KBM-7 (cell line): ENCODE data around the gene AMDHD1.
A peak's percentile ranks its signal among the peaks of the same experiment; 100 is the strongest.

Experiments
- DNase-seq: peaks from one replicate; pipeline ENCODE4 v3.0.0-alpha.2; 2015
- in situ Hi-C: fragments of 300-500 bp; cut with MboI; formaldehyde crosslinking; loops from 2 replicates; pipeline ENCODE4 v1.14.3; 2020; ENCODE audit warnings: low sequenced_read_pairs, low pct_unique_long_range_greater_than_20kb, mixed read lengths

The AMDHD1 gene, protein sequence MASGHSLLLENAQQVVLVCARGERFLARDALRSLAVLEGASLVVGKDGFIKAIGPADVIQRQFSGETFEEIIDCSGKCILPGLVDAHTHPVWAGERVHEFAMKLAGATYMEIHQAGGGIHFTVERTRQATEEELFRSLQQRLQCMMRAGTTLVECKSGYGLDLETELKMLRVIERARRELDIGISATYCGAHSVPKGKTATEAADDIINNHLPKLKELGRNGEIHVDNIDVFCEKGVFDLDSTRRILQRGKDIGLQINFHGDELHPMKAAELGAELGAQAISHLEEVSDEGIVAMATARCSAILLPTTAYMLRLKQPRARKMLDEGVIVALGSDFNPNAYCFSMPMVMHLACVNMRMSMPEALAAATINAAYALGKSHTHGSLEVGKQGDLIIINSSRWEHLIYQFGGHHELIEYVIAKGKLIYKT

DNA sequence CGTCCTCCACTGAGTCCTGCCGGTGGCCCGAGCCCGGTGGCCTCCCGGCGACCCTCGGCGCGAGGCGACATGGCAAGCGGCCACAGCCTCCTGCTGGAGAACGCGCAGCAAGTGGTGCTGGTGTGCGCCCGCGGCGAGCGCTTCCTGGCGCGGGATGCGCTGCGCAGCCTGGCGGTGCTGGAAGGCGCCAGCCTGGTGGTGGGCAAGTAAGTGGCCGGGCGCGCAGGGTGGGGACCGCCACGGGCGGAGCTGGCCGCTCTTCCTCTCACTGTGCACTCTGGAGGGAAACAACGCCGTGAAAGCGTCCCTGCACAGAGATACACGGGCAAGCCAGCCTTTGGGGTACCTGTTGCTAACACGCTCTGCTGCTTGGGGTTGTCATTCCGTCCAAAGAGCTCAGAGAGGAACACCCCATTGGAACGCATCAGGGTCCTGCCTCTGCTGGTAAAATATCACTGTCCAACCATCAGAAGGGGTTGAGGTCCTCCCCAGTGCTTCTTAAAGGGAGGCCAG lies at the start of gene AMDHD1:
AMDHD1 (plus strand) TSS at position 2 of the 513 bp plus-strand sequence; CDS start at position 70, 68 bp downstream.
- in situ Hi-C loops: no loop called here

DNA sequence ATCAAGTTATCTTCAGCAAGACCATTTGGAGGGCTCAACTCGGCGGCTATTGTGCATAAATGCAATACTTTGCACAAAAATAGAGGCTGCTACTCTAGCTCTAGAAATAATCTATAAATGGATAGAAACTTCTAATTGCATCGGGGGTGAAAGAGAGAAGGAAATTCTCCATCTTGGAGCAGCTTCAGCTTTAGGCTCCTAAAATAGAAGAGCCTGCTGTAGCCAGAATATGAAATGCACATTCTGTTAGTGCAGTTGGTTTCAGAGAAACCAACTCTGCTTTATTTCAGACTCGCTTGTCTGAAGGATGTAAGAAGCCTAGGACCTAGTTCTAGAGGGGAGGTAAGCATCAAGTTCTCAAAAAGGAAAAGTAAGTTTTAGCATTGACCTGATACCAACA lies 46.3 kb upstream of the AMDHD1 start:
- in situ Hi-C loops: no loop called here
- no peak for DNase-seq

More for the DNA sequence above, at the start of gene AMDHD1:
- peak; percentile 67 for DNase-seq

DNA sequence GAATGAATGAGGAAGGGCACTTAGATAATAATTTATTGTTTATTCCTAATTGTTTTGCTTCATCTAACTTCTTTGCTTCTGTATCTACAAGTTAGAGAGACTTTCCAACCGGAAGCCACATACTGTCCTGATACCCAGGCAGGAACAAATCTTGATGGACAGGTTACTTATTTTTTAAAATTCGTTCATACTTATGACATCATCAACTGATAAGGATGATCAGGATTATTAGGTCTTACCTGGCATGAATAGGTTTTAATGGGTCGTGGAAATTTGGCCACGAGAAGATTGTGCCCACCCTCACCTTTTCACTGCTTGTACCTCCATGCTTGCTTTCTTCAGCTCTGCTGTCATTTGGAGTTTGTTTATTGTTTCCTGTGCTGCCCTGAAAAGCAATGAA lies 45.0 kb upstream of the AMDHD1 start:
- no peak for DNase-seq
- in situ Hi-C loops: no loop called here

DNA sequence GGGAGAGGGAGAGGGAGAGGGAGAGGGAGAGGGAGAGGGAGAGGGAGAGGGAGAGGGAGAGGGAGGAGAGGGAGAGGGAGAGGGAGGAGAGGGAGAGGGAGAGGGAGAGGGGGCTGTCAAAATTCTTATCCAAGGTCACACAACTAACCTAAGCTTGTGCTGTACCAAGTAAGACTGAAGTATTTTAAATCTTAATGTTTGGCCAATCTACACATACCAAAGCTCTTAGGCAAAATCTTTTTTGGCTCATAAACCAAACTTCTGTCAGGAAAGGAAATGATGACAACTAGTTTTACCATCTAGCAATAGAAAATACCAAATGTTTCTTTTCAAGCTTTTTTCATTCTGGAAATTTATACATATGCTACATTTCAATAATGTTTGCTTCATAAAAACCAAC lies 34.6 kb upstream of the AMDHD1 start:
- in situ Hi-C loops: no loop called here
- DNase-seq: no peak

DNA sequence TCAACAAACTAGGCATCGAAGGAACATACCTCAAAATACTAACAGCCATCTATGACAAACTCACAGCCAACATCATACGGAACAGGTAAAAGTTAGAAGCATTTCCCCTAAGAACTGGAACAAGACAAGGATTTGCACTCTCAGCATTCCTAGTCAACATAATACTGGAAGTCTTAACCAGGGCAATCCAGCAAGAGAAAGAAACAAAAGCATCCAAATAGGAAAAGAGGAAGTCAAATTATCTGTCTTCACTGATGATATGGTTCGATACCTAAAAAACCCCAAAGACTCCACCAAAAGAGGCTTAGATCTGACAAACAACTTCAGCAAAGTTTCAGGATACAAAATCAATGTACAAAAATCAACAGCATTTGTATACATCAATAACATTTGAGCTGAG lies 33.3 kb upstream of the AMDHD1 start:
- in situ Hi-C loops: no loop called here
- DNase-seq: no peak

DNA sequence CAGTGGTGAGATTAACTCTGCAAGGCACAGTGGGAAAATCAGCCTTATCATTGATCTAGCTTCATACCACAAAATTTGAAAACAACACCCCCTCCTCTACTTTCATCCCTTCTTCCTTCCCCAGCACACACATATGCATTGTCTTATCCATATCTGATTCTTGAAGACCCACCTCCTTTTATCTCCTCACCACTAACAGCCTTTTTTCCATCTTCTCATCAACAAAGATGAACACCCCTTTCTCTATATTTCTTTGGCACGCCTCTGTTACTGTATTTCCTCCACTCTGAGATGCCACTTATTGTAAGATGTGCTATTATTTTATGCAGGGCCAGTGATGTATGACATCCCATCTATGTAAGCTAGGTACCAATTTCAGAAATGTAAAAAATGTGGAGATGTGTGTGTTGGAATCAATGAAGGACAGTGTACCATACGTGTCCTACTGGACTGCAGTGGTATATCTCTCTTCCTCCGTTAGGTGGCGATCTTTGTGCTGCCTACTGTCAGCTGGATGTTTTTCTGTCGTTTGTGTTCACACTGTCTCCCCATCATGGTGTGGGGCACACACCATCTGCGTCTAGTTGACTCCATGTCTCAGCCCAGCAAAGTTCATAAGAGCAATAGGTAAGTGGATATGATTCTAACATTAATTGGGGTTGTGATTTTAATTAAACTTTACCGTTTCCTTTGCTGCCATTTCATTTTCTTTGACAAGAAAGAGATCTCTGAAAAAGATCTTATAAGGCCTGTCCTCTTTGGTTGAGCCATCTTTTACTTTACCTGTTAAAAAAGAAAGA lies 24.7 kb upstream of the AMDHD1 start:
- in situ Hi-C loops: no loop called here
- peak; percentile 56 for DNase-seq

DNA sequence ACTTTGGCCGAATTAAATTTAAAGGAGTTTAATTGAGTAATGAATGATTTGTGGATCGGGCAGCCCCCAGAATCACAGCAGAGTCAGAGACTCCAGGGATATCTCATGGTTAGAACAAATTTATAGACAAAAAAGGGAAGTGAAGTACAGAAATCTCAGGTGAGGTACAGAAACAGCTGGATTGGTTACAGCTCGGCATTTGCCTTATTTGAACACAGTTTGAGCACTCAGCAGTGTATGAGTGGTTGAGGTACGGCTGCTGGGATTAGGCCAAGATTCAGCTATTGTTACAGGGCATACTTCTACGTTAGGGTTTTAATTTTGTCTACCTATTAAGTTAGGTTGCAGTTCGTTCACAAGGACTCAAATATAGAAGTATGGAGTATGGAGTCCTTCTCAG lies 24.0 kb upstream of the AMDHD1 start:
- no peak for DNase-seq
- in situ Hi-C loops: no loop called here

DNA sequence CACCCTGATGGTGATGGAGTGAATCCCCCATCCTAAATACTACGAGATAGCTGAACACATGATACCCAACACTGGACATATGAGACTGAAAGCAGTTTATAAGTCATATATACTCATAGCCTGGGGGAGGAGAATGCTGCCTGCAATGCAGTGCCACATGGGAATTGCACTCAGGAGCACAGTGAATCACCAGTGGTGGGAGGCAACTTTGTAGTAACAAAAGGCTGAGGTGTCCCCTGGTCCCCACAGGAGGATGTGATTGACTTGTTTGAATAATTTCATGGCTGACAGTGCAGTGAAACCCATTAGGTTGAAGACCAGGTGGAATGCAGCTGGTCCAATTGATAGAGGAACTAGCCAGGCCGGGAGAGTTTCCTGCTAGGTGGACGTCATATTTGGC lies 20.9 kb upstream of the AMDHD1 start:
- DNase-seq: no peak
- in situ Hi-C loops: no loop called here

DNA sequence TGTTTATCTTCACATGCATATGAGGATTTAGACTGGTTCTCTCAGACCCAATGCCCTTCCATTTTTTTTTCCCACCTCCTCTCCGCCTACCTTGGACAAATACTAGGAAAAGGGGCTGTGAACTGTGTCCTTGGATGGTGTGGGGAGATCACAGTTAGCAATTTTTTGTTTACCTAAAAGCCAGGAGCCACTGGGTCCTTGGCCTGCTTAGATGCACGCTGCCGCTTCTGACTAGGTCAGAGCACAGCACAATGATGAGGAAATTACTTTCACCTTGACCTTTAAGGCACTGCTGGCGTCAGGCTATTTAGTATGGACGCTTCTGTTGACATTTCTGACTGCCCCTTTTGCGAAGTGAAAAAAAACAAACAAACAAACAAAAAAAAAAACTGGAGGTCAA lies 2.6 kb upstream of the AMDHD1 start:
- in situ Hi-C loops: no loop called here
- DNase-seq: no peak

DNA sequence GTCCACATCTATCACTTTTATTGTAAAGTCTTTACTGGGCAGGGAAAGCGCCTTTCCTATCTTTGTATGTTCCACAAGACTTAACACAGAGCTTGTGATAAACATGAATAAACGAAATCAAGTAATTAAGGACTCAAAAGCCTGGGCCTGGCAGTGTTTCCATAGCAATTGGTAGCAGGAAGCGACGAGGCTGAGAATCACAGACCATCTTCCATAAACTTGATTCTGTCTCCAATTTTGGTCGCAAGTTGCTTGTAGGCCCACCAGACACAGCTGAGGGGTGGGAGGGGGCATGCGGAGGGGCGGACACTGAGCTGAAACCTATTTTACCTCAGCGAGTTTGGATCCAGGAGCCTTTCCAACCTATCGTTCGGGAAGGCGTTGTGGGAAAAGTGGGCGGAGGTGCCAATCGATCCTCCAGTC lies 1.0 kb upstream of the AMDHD1 start:
- DNase-seq: no peak
- in situ Hi-C loops: no loop called here

DNA sequence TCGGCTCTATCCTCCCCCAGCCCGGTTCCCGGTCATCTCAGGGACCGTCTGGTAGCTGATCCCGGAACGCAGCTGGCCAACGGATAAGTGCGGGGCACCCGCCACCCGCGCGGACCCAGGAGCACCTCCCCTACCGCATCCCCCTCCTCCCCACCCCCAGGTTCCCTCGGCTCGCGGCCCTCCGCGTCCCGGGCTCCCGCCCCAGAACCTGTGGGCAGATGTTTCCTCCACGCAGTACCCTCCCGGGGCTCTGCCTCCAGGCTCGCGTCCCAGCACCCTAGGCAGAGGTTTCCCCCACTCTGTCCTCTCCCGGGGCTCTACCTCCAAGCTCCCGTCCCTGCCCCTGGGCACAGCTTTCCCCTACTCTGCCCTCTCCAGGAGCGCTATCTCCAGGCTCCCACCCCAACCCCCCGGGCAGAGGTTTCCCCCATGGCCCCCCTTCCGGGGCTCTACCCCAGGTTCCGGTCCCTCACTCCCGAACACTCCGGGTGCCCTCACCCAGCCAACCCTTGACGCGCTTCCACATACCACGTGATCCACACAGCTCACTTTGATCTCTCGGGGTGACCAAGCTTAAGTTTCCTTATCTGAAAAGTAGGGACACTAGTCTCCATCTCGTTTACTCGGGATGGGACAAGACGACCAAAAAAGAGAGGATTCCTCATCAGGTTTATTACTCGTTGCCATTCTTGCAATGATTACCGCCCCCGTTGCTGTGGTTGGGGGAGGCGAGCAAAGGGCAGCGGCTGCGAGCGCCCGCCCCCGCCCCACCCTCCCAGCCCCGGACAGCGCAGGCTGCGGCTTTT lies 404 bp upstream of the AMDHD1 start, which contains the start of gene CCDC38:
CCDC38 (minus strand) TSS at position 91 of the 806 bp plus-strand sequence. CDS start 6,105 bp downstream, outside the sequence.
- DNase-seq: peak; percentile 77
- in situ Hi-C loops: no loop called here

DNA sequence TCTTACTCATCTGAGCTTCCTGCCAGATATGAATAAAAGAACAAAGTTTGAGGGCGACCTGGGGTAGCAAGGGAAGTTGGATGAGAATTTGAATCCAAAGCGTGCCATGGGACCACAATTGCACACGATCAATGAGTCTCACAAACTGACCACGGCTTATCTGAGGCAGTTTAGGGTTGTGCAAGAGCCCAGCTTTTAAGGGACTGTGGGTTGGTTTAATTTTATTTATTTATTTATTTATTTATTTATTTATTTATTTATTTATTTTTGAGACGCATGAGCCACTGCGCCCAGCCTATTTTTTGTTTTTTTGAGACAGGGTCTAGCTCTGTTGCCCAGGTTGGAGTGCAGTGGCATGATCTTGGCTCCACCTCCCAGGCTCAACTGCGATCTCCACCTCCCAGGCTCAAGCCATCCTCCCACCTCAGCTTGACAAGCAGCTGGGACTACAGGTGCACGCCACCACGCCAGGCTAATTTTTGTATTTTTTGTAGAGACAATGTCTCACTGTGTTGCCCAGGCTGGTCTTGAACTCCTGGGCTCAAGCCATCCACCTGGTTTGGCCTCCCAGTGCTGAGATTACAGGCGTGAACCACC lies 1.1 kb downstream of the AMDHD1 start:
- in situ Hi-C loops: no loop called here
- no peak for DNase-seq

DNA sequence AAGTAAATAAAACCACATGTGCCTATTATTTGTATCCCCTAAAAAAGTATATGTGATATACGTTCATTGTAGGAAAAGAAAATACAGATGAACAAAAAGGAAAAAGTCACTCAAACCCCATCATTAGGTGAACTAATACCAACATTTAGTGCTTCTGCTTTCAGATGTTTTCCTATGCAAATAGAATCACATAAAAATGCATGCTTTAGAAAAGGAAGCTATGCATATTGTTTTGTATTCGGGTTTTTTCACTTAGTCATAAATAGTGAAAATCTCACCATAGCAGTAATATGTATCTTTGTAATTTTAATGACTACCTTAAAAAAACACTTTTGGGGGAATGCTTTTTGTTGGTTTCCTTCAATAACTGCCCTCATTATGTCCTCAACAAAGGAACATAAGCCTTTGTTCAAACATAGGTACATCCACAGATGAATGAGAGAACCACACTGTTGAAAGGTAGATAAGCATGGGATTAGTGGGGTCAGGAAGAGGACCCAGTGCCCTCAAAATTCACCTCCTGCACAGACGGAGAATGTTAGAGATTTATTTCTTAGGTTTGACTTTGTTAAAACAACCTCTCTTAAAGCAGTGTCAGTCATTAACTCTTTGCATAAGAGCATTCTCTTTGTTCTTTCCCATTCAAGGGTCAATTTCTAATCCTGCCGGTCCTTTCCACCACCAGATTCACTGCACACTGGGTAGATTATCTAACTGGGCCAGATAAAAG lies 6.5 kb downstream of the AMDHD1 start:
- DNase-seq: no peak
- in situ Hi-C loops: no loop called here

DNA sequence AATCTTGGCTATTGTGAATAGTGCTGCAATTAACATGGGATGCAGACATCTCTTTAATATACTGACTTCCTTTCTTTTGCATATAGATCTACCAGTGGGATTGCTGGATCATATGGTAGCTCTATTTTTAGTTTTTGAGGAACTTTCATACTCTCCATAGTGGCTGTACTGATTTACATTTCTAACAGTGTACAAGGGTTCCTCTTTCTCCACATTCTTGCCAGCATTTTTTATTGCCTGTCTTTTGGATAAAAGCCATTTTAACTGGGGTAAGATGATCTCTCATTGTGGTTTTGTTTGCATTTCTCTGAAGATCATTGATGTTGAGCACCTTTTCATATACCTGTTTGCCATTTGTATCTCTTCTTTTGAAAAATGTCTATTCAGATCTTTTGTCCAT lies 8.4 kb downstream of the AMDHD1 start:
- peak; percentile 72 for DNase-seq
- in situ Hi-C loops: no loop called here

DNA sequence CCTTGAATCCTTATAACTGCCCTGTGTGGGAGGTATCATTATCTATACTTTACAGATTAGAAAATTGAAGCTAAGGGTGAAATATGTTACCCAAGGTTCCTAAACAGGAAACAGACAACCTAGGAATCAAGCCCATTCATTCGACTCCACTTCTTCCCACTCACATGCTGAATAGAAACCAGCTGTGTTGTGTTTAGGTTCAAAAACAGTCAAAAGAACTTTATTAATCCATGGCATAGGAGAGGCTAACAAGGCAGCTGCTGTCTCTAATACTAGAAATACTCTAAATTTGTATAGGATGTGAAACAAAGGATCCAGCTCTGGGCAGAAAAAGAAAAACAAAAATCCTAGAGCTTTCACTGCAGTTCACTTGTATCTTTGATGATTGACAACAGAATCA lies 9.9 kb downstream of the AMDHD1 start:
- in situ Hi-C loops: no loop called here
- DNase-seq: no peak

DNA sequence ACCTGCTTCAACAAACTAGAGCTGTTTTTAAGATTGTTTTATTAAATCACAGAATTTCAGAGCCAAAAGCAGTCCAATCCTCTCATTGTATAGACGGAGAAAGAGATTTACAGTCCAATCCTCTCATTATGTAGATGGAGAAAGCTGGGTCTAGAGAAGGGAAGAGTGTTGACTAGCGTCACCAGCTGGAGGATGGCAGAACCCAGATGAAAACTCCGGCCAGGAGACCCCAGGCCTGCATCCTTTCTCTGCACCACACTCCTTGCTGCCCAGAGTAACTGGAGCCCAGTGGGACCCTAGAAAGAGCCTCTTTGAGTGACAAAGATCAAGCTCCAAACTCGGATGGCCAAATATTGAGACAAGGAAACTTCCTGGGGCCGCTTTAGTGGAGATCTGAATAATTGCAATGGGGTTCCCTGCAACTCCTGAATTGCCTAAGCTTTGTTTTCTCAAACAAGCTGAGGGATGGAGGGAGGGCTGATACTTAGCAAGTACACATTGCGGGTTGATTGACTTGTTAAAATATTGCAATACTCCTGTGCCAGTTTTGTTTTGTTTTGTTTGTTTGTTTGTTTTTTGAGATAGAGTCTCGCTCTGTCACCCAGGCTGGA lies 12.5 kb downstream of the AMDHD1 start:
- DNase-seq: no peak
- in situ Hi-C loops: no loop called here

DNA sequence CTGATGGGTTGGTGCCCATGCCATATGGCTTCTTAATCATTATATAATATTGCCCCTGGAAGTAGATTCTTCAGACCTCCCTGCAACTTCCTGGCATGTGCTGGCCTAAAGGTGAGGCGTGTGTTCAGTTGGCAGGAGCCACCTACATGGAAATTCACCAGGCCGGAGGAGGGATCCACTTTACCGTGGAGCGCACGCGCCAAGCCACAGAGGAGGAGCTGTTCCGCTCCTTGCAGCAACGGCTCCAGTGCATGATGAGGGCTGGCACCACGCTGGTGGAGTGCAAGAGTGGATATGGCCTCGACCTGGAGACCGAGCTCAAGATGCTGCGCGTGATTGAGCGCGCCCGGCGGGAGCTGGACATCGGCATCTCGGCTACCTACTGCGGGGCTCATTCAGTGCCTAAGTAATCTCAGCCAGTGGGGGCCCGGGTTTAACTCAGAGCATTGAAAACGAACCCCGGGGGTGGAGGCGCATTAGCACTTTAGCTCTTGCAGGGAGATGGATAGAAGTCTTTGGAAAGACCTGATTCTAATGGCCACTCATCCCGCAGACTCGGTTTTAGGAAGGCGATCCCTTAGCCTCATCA lies 13.5 kb downstream of the AMDHD1 start:
- in situ Hi-C loops: no loop called here
- no peak for DNase-seq

DNA sequence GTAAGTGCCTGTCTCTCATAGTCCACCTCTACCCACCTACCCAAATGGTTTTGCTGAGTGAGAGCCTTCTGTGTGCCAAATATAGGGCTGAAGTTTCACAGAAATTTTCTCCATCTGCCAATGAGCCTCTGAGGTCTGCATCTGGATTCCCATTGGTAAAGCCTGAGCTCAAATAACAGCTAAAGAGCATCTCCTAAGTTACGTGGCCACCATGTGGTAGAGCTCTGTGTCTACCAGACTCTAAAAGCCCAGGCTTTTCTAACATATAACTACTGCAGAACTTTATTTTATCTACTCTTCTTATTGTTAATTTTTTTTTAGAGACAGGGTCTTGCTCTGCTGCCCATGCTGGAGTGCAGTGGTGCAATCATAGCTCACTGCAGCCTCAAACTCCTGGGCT lies 16.0 kb downstream of the AMDHD1 start:
- in situ Hi-C loops: no loop called here

More for the DNA sequence above, 16.0 kb downstream of the AMDHD1 start:
- DNase-seq: peak; percentile 21
